ENCODE results near the gene TLR2.
A peak's percentile ranks its signal among the peaks of the same experiment; 100 is the strongest.

The TLR2 gene

GRCh38 chr4:153639833-153640802 lies 44.0 kb upstream of the TLR2 start:
- no peak for TF ChIP-seq CTCF (conservative IDR thresholded peaks at IDR 0.05; ENCODE audit: low read depth, low read length)
- H3K4me3 ChIP-seq (ENCODE audit: low read length), result no peak overlapping the region
- DNase-seq (ENCODE audit: low read depth), result no peak

GRCh38 chr4:153641532-153641931 lies 42.5 kb upstream of the TLR2 start:
- no peak overlapping the region for H3K4me3 ChIP-seq (ENCODE audit: low read length)
- no peak for DNase-seq (ENCODE audit: low read depth)
- TF ChIP-seq CTCF (conservative IDR thresholded peaks at IDR 0.05; ENCODE audit: low read depth, low read length), result no peak

GRCh38 chr4:153643406-153644383 lies 40.4 kb upstream of the TLR2 start:
- DNase-seq (ENCODE audit: low read depth), result no peak

DNA sequence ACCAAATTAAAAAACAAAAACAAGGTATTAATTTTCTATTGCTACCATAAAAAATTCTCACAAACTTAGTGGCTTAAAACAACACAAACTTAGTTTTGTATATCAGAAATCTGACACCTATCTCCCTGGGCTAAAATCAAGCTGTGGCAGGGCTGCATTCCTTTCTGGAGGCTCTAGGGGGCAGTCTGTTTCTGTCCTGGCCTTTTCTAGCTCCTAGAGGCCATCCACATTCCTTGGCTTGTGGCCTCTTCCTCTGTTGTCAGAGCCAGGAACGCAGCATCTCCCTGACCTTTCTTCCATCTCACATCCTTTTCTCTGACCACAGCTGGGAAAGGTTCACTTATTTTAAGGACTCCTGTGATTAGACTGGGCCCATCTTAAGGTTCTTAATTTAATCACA lies 38.9 kb upstream of the TLR2 start:
- no peak for DNase-seq (ENCODE audit: low read depth)
- peak; percentile 35 for TF ChIP-seq CTCF (conservative IDR thresholded peaks at IDR 0.05; ENCODE audit: low read depth, low read length)
- H3K4me3 ChIP-seq (ENCODE audit: low read length), result no peak overlapping the region

More at GRCh38 chr4:153643406-153644383, 40.4 kb upstream of the TLR2 start:
- no peak overlapping the region for H3K4me3 ChIP-seq (ENCODE audit: low read length)
- TF ChIP-seq CTCF (conservative IDR thresholded peaks at IDR 0.05; ENCODE audit: low read depth, low read length), result peak; percentile 51

DNA sequence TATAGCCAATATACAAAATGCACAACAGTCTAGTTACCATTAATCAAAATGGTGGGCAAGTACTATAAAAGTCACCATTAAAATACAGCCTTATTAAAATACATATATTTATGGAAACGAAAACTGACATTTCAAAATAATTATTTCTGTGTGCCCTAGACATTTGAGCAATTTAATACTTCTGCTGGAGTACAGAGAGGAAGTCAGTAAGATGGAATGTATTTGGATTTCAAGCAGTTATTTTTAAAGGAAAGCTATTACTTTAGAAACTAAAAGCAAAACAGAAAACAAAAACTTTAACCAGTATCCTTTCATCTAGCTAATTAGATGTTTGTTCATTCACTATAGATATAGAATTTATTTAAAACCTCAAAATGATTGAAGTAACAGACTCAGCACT lies 37.8 kb upstream of the TLR2 start:
- DNase-seq (ENCODE audit: low read depth), result no peak
- no peak for TF ChIP-seq CTCF (conservative IDR thresholded peaks at IDR 0.05; ENCODE audit: low read depth, low read length)
- H3K4me3 ChIP-seq (ENCODE audit: low read length), result no peak overlapping the region

DNA sequence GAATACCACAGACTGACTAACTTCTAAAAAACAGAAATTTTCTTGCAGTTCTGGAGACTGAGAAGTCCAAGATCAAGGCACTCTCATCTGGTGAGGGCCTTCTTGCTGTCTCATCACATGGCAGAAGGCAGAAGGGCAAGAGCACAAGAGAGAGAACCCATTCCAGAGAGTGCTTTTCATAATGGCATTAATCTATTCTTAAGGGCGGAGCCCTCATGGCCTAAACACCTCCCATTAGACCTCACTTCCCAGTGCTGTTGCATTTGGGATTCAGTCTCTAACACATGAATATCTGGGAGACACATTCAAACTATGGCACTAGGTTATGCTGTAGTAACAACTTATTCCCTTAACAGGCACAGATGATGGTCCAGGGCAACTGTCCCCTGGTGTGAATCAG lies 37.1 kb upstream of the TLR2 start:
- H3K4me3 ChIP-seq (ENCODE audit: low read length), result no peak overlapping the region
- TF ChIP-seq CTCF (conservative IDR thresholded peaks at IDR 0.05; ENCODE audit: low read depth, low read length), result no peak
- DNase-seq (ENCODE audit: low read depth), result no peak
